NCI-H510A treated with DMSO at 0.1 percent for 48 hours (cell line): Measurements from ENCODE around the gene SRGAP1.

Source experiments
- DNase-seq: peaks from one replicate; lab custom pipeline; 2025; lab: John Stamatoyannopoulos, UW

The SRGAP1 gene

GRCh38 chr12:63966606-63966975 is 122.1 kb downstream of the SRGAP1 start:
- DNase-seq, result no peak

GRCh38 chr12:63967358-63968145 is 123.1 kb downstream of the SRGAP1 start:
- DNase-seq, result no peak

GRCh38 chr12:63968673-63969072 is 124.2 kb downstream of the SRGAP1 start:
- no peak for DNase-seq

- DNase-seq, result no peak
These were observed 132.4 kb downstream of the SRGAP1 start for GRCh38 chr12:63976902-63977395.

GRCh38 chr12:63977441-63977840 is 132.9 kb downstream of the SRGAP1 start:
- no peak for DNase-seq

- DNase-seq, result no peak
These were observed 134.0 kb downstream of the SRGAP1 start for GRCh38 chr12:63978519-63978918.

- DNase-seq, result no peak
These were observed 135.7 kb downstream of the SRGAP1 start for GRCh38 chr12:63980211-63980610.

GRCh38 chr12:63981343-63981742 is 136.8 kb downstream of the SRGAP1 start:
- DNase-seq, result no peak

GRCh38 chr12:63982604-63983295 is 138.2 kb downstream of the SRGAP1 start:
- DNase-seq, result no peak

- no peak for DNase-seq
These were observed 141.0 kb downstream of the SRGAP1 start for GRCh38 chr12:63985456-63985855.

- DNase-seq, result no peak
These were observed 141.4 kb downstream of the SRGAP1 start for GRCh38 chr12:63985945-63986344.

- DNase-seq, result peak; percentile 21
These were observed 144.9 kb downstream of the SRGAP1 start for GRCh38 chr12:63989301-63989845.

- no peak for DNase-seq
These were observed 146.5 kb downstream of the SRGAP1 start for GRCh38 chr12:63990828-63991547.

GRCh38 chr12:63994704-63995103 is 150.2 kb downstream of the SRGAP1 start:
- no peak for DNase-seq

- DNase-seq, result no peak
These were observed 151.0 kb downstream of the SRGAP1 start for GRCh38 chr12:63995512-63995911.

GRCh38 chr12:63996556-63996955 is 152.1 kb downstream of the SRGAP1 start:
- no peak for DNase-seq

- no peak for DNase-seq
These were observed 152.7 kb downstream of the SRGAP1 start for GRCh38 chr12:63997198-63997597.

- DNase-seq, result no peak
These were observed 154.1 kb downstream of the SRGAP1 start for GRCh38 chr12:63998584-63998983.

GRCh38 chr12:63999853-64000252 is 155.4 kb downstream of the SRGAP1 start:
- DNase-seq, result no peak

- no peak for DNase-seq
These were observed 156.9 kb downstream of the SRGAP1 start for GRCh38 chr12:64001439-64001838.

- no peak for DNase-seq
These were observed 160.1 kb downstream of the SRGAP1 start for GRCh38 chr12:64004641-64005040.

- no peak for DNase-seq
These were observed 161.8 kb downstream of the SRGAP1 start for GRCh38 chr12:64006211-64006825.
